Lung (tissue), 12 donors: Measurements from ENCODE around the gene COG4. TPM values are rescaled to one million over a fixed set of nuclear protein-coding genes. Genes with fewer than 3 reads are reported as not detected.

Experiments
- ATAC-seq: fragments of 200-7000 bp; cut with Tn5 transposase; one replicate; pipeline ENCODE4 v1.9.1; 2020; ENCODE audit warnings: moderate number of reproducible peaks; ENCODE audit not compliant: insufficient read depth, low FRiP score
- DNase-seq, 3 donors: peaks; one replicate each; pipeline ENCODE4 v3.0.0-alpha.2; 2013 to 2017
- H3K27ac ChIP-seq, 2 donors: one replicate each; pipeline ENCODE4 v1.5.1; 2013; ENCODE audit warnings: mild to moderate bottlenecking in 2 of 2, moderate library complexity in 2 of 2, control low read depth in 1 of 2, inconsistent platforms in 1 of 2, low read depth in 1 of 2, low read length in 1 of 2
- H3K27me3 ChIP-seq, 3 donors: one replicate each; pipeline ENCODE4 v1.5.1; 2013; ENCODE audit warnings: low read length in 2 of 3; ENCODE audit not compliant: control insufficient read depth in 3 of 3, insufficient read depth in 3 of 3
- H3K36me3 ChIP-seq, 4 donors: one replicate each; pipeline ENCODE4 v1.5.1; 2013; ENCODE audit warnings: low read length in 4 of 4, mild to moderate bottlenecking in 1 of 4, moderate library complexity in 1 of 4; ENCODE audit not compliant: control insufficient read depth in 4 of 4, insufficient read depth in 4 of 4
- H3K4me1 ChIP-seq, 5 donors: one replicate each; pipeline ENCODE4 v1.5.1; 2013; ENCODE audit warnings: low read length in 5 of 5, mild to moderate bottlenecking in 2 of 5, moderate library complexity in 1 of 5; ENCODE audit not compliant: control insufficient read depth in 5 of 5, insufficient read depth in 5 of 5
- H3K4me3 ChIP-seq: one replicate; pipeline ENCODE4 v1.5.1; 2013; ENCODE audit warnings: mild to moderate bottlenecking, control low read depth, moderate library complexity
- H3K9ac ChIP-seq, 2 donors: one replicate each; pipeline ENCODE4 v1.5.1; 2013; ENCODE audit warnings: low read length in 2 of 2, control low read depth in 1 of 2; ENCODE audit not compliant: insufficient read depth in 1 of 2
- H3K9me3 ChIP-seq, 4 donors: one replicate each; pipeline ENCODE4 v1.5.1; 2013; ENCODE audit warnings: low read length in 3 of 4, mild to moderate bottlenecking in 1 of 4, moderate library complexity in 1 of 4; ENCODE audit not compliant: control insufficient read depth in 4 of 4, insufficient read depth in 3 of 4
- WGBS, 2 donors: extraction: QIAGEN DNeasy Blood & Tissue Kit; methylation state at CpG; one replicate each; pipeline ENCODE4 v1.1.7; 2013; 5-methylcytosine and 5-hydroxymethylcytosine counted together
- polyA plus RNA-seq, 2 donors: library from polyadenylated mRNA; stranded (reverse); fragments of 200-250 nt; gene quantifications; one replicate each; pipeline ENCODE4 v1.2.1, GENCODE V29; 2013
- total RNA-seq, 2 donors: library from RNA; depleted of rRNA in 1 of 2; stranded (reverse); fragments of >200 nt in 1 of 2; gene quantifications; one replicate each; pipeline ENCODE4 v1.2.1, GENCODE V29; 2014 to 2021
- TF ChIP-seq, protein P1 (sequence below): IDR thresholded peaks from 2 replicates; pipeline ENCODE4 v1.5.1; 2012; ENCODE audit warnings: mild to moderate bottlenecking; ENCODE audit errors: control extremely low read depth, extremely low read depth
- donor health status: control.
- donor health status: control.
- donor health status: Bipolar disorder and iron deficiency.
- donor health status: healthy.
- donor health status: DM: yes; HTN: yes; CAD: no.

COG4 gene
- total and polyA plus RNA-seq, 4 donors = 29.3 to 65.8 (median 39.4) TPM

DNA sequence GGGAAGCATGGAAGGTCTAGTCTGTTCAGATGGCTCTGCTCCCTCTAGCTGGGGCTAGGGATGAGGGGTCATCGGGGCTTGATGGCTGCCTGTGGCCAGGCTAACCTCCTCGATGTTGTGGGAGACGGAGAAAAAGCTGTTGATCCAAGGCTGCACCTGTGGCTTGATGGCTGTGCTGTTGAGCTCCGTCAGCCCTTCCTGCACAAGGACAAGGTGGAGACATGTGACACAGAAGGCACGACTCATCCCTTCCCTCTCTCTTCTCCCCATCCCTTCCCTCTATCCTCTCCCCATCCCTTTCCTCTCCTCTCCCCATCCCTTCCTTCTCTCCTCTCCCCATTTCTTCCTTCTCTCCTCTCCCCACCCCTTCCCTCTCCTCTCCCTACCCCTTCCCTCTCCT lies 40.7 kb downstream of the COG4 start:
- Histone ChIP-seq H3K4me3 (no peak overlapping the region), H3K27me3 (no peaks in the 10 kb centered on the region), H3K36me3 (peaks cover 4 to 60% (median 26%) of the 10 kb centered on the region in 4 donors), H3K27ac (no peak overlapping the region), H3K9ac (no peak overlapping the region), H3K4me1 (peaks cover 0 to 6% (median 0%) of the 10 kb centered on the region in 5 donors), H3K9me3 (no peaks in the 10 kb centered on the region)
- TF ChIP-seq, protein P1, sequence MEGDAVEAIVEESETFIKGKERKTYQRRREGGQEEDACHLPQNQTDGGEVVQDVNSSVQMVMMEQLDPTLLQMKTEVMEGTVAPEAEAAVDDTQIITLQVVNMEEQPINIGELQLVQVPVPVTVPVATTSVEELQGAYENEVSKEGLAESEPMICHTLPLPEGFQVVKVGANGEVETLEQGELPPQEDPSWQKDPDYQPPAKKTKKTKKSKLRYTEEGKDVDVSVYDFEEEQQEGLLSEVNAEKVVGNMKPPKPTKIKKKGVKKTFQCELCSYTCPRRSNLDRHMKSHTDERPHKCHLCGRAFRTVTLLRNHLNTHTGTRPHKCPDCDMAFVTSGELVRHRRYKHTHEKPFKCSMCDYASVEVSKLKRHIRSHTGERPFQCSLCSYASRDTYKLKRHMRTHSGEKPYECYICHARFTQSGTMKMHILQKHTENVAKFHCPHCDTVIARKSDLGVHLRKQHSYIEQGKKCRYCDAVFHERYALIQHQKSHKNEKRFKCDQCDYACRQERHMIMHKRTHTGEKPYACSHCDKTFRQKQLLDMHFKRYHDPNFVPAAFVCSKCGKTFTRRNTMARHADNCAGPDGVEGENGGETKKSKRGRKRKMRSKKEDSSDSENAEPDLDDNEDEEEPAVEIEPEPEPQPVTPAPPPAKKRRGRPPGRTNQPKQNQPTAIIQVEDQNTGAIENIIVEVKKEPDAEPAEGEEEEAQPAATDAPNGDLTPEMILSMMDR = no peak
- 89 to 93% methylated on average over 4 to 5 of the region's 5 CpGs for WGBS, 2 donors
- no peak for ATAC-seq
- DNase-seq = no peak

DNA sequence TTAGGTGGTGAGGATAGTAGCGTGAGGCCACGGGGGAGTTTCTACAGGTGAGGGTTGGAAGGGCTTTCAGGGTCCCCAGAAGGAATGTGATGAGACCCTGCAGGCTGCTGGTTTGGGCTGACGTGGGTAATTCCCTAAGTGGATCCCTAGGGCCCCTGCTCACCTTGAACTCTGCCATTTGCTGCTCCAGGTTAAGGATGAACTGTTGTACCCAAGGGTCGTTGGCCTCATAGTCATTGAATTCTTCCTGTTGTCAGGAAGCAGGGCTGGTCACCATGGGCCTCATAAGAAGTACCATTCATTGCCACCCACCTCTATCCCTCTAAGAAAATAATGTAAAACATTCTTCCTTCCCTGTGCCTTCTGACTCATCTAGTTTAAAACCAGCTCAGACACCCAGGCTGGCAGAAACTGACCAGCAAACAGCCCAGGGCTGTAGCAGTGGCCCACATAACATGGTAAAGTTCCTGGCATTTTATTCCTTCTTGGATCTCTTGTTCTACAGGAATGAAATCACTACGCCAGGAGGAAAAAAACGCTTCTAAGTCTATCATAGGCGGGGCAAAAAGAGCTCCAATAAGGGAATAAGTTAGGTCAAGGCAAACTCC lies 41.3 kb downstream of the COG4 start:
- Histone ChIP-seq H3K27me3 (no peaks in the 10 kb centered on the region), H3K9me3 (no peaks in the 10 kb centered on the region), H3K4me3 (no peak overlapping the region), H3K36me3 (peaks cover 4 to 60% (median 26%) of the 10 kb centered on the region in 4 donors), H3K9ac (no peak overlapping the region), H3K4me1 (peaks cover 0 to 6% (median 0%) of the 10 kb centered on the region in 5 donors), H3K27ac (no peak overlapping the region)
- 93 to 94% methylated on average over 7 of the region's 7 CpGs for WGBS, 2 donors
- ATAC-seq (no peak), DNase-seq (no peak)
- TF ChIP-seq, protein P1 = no peak

DNA sequence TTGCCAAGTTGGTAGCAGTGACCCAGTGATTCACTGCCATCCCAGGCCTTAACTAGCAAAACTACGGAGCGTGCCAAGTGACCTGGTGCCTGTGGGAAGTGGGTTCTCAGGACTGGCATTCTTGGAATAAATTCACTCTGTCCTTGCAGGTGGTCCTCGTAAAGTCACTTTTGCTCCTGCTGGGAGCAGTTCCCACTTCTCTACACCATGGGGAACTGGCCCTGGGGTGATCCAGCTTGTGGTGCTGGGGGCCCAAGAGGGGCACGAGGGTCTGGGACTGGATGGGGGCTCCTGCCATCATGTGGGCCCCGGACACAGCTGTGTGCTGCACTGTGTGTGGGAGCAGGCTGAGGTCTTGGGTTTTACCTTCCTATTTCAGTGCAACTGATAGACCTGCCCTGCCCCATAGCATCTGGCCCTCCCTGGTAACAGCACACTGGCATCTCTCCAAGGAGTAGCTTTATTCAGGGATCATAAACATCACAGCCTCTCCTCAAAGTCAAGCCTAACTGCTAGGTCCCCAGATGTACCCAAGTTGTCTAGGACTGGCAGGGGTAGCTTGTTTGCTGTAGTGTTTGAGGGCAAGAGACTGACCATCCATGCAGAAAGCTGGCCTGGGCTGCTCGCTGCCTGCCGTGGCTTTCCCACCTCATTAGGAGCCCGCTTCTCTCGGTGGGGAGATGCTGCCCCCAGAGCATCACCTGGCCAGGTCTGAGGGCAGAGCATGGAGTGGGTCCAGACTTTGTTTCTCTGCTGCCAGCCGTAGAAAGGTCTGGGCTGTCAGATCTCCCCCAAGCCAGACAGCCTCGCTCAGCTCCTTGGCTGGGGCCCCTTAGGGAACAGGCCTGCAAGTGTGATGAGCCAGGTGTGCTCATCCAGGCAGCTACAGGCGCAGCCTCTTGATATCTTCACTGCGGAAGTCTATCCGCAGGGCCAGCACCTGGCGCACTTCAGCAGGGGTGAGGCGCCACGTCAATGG lies 42.9 kb downstream of the COG4 start:
- no peaks in the 10 kb centered on the region for H3K27me3 ChIP-seq
- TF ChIP-seq, protein P1 = no peak
- peaks cover 0 to 6% (median 0%) of the 10 kb centered on the region in 5 donors for H3K4me1 ChIP-seq
- H3K4me3 ChIP-seq = no peak overlapping the region
- H3K36me3 ChIP-seq = peaks cover 0 to 59% (median 20%) of the 10 kb centered on the region in 4 donors
- WGBS, 2 donors = 94 to 96% methylated on average over 17 of the region's 17 CpGs
- DNase-seq = no peak
- no peaks in the 10 kb centered on the region for H3K9me3 ChIP-seq
- no peak for ATAC-seq
- H3K9ac ChIP-seq = no peak overlapping the region
- H3K27ac ChIP-seq = peak overlapping the region in 1 of 2 donors; percentile 40
